GM18868 (cell line): ENCODE results near the gene TET3.

Experiments used
- ATAC-seq: cut with Tn5 transposase; IDR thresholded peaks from one replicate; pipeline ENCODE4 v1.9.1; 2021; ENCODE audit warnings: mild to moderate bottlenecking, moderate library complexity; ENCODE audit not compliant: unreplicated experiment

TET3 gene

DNA sequence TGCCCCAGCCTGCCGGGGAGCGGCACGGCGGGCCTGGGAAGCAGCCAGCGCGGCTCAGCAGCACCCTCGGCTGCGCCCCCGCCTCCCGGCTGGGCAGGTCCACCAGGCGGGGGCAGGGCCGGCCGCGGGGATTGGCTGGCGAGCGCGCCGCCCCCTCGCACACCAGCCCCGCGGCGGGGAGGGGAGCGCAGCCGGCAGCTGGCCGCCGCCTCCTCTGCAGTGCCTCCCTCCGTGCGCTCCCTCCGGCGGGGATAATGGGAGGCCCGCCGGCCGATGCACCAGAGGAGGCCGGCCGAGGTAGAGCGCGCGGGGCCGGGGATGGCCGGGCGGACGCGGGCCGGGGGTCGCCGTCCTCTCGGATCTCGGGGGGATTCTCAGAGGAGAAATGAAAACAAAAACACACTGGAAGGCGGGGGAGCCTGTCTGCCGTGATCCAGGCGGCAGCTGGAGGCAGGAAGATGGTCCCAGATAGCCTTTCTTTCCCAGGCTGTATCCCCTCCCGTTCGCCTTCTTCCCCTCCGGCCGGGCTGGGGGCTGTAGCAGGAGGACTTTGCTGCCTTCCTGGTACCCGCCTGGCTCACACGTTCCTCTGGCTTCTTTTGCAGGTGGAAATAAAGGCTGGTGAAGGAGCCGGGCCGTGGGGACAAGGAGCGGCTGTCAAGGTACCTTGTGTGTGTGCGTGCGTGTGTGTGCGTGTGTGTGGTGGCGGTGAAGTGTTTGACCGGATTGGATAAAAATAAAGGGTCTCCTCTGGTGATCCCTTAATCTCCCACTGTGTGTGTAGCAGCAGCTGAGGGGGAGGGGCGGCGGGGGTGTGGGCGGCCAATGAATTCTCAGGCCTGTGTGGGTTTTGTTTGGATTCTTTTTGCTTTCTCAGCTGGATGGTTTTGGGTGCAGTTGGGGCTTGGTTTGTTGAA is 18.1 kb downstream of the TET3 start:
- ATAC-seq: peak; percentile 85

DNA sequence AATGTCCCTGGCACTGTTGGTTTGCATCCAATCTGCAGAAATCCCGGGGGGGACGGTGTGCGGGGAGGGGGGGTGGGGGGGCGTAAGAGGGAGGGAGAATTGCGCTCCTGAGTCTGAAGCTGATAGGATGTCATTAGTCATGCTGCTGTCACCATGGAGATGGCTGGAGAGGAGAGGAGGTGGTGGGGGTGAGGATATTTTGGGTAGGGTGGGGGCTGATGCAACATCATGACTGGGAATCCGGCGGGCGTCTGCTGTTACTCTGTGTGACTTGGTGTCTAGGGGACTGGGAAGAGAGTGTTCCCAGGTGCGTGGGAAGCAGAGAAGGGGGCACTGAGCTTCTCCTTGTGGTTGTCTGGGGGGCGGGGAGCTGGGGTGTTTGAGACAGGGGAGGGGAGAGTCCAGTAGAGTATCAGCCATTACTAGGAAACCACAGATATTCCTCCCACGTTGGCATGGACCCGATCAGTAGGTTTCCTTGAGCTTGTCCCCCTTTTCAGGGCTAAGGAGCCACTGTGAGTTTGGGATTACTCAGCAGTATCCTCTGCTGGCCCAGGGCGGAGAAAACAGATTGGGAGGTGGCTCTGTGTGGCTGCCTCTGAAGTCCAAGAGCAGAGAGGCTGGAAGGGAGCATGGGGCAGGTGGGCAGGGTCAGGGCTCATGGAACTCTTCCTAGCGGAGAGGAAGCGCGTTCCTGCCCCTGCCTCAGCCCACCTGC is 18.9 kb downstream of the TET3 start:
- no peak for ATAC-seq

DNA sequence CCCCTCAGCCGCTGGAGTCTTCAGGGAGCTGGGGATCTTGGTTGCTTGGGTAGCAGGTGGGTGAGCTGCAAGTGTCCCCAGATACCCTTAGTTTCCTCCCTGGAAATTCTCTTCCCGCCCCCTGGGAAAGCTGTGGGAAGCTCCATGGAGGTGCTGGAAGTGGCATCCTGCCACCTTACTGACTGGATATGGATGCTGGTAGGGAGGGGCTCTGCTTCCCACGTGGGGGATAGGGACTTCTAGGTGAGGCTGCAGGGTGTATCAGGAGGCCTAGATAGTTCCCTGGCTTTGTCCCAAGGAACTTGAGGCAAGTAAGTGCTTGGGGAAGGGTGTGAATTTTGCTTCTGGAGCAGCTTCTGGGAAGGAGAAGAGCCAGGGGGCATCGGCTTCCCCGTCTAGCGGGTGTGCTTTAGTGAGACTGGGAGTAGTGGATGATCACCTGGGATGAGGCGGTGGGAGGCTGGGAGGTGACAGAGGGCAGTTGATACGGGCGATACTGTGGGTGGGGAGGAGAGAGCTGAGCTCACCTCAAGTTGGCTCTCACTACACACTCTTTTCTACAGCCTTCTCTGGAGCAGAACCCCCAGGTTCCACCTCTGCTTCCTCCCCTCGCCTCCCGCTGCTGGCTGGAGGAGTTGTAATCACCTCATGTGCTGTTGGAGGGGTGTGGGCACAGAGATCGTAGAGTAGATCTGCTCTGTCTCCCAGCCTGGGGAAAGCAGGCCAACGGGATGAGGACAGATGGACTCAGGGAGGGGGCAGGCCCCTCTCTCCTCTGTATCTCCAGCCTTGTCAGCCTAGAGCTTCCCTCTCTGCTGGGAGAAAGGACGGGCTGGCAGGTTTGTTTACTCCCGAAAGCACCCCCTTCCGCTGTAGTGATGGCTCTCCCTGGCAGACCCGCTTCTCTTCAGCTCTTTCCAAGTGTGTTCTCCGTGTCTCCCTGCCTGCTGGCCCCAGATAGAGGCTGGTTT is 19.8 kb downstream of the TET3 start:
- ATAC-seq: no peak

DNA sequence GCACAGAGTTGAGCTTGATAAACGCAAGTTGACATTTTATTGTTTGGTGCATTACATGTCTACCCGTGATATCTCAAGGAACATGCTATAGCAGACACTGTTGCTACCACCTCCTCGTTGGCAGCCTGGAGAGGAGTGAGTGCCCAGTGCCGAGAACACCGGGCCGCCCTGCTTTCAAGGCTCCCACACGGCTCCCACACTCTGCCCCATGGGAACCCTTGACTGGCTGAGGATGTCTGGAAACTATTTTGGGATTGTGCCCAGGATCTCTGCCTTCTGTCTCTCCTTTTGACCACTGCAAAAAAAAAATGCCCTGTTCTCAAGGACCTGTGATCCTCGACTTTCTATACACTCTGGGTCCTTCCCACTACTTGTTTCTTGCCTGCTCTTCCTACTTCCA is 21.1 kb downstream of the TET3 start:
- ATAC-seq: no peak

DNA sequence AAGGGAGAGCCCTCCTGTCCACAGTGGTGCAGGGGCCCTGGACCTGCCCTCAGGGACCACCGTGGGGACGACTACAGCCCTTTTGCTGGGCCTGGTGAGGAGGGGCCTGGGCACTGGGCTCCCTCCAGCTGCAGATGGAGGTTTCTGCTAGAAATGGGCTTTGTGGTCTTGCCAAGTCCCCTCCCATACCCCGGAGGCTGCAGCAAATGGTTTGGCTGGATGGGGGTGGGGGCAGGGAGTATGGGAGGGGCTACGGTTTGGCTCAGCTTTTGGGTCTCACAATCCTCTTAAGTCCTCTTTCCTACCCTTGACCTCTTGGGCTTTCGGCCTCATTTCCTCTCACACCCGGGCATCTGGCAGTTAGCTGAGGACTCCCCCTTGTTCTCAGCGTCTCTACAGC is 21.7 kb downstream of the TET3 start:
- ATAC-seq: no peak

DNA sequence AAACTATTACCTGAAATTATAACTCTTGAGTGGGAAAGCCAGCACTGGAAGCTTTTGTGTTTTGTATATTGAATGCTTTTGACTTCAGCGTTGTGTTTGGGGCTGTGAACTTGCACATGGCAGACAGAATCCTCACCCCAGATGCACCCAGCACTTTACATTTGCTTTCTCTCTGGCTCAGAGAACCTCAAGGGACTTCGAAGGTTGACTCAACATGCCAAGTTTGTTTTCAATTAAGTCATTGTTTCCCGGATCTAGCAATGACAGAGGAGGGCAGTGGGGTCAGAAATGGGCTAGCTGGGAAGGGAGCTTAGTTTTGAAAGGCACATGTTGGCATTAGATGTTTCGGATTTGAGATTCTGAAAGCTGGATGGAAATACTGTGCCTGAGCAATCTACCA is 22.4 kb downstream of the TET3 start:
- ATAC-seq: no peak

DNA sequence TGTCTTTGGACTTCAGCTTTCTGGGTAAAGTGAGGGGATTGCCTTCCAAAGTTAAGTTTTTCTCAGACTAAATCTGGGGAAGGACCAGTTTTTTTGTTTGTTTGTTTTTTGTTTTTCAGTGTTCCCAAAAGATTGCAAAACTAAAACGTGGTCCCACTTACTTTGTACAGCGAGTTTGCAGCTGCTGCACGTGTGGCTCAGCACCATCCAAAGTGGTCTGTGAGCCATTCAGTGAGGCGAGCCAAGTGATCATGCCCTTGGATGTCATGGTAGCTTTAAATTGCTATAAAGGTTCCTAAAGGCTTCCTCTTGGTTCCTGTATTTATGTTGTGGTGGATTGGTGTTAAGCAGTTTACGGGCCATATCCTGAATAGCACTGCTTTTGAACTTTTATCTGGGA is 23.0 kb downstream of the TET3 start:
- no peak for ATAC-seq

DNA sequence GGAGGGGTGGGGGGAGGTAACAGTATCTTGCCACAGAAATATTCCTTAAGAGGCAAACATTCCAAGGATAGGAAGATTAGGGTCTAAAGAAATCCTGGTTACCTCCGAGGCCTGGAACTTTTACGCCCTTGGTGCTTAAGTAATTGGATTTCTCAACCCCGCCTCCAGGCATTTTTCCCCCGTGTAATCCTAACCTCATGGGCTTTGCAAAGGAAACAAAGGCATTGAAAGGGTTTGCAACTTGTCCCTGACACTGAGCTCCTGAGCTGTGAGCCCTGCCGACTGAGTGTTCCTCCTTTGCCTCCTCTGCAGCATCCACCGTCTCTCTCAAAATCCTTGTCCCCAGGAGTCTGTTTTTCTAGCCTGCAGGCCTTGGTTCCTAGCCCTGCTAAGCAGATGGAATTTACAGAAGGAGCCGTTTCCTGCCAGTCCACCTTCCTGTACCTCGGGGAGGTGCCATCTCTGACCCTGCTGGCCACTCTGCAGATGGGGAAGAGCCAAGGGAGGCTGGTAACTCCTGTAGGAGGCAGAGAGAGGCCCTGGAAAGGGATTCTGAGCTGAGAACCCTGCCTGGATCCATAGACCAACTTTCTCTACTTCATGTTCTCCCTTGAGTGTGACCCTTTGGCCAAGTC is 24.2 kb downstream of the TET3 start:
- ATAC-seq: no peak

DNA sequence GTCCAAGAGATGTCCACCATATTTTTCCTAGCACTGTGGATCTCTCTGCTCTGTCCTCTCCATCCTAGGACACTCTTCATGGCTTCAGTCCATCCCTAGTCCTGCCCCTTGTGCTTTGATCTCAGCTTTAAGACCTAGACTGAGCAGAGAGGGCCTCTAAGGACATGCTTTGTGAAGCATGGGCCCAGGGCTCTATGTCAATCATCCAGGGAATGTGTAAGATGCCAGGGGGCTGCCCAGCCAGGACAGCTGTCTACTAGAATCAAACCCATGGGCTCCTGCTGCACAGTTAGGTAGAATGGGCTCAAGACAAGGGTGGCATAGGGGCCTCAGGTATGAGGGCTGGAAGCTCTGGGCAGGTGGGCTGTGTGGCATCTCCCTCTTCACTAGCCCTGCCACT is 24.9 kb downstream of the TET3 start:
- ATAC-seq: no peak

DNA sequence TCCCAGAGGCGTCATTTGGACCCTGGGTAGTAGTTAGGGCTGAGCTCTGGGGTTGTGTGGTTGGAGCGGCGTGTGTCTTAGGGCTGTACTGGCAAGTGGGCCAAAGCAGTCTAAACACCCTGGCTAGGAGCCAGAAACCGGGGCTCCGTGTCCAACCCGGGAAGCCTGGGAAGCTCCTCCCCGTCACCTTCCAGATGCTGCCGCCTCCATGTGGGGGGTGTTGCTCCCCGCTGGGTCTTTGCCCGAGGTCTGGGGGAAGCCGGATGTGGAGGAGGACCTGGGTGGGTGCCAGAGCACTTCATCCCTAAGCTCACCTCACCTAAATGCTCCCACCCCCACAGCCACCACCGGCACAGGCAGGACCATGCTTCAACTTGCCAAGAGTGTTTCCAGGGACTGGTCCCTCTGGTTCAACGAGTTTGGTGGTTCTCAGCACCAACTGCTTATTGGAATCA is 25.4 kb downstream of the TET3 start:
- no peak for ATAC-seq

DNA sequence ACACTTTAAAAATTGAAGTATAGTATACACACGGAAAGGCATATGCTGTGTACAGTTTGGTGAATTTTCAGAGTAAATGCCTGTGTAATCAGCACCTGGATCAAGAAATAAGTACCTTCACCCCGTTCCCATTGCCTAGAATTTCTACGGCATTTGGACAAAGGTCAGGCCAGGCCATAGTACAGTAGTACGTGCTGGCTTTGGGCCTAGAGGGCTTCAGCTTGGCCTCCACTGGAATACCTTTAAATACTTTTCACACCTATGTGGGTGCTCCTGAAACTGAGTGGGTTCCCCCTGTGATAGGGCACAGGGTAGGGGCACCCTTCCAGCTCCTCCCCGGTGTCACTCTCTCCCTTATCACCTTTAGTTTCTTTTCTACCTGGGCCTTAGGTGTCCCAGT is 26.5 kb downstream of the TET3 start:
- no peak for ATAC-seq

DNA sequence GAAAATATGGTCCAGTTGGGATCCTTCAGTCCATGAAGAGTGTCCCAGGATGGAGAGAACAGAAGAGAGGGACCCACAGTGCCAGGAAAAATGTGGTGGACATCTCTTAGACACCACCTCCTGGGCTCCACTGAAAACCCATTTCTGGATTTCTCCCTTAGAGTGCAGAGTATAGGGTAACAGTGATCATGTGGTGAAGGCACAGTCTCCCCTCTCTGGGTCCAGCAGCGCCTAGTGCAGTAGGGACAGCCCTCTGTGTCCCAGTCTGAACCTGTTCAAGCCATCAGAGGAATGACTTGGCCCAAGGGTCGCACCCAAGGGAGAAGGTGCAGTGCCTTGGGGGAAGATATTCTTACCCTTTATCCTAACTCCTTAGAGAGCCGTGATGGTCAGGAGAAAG is 30.1 kb downstream of the TET3 start:
- ATAC-seq: no peak

DNA sequence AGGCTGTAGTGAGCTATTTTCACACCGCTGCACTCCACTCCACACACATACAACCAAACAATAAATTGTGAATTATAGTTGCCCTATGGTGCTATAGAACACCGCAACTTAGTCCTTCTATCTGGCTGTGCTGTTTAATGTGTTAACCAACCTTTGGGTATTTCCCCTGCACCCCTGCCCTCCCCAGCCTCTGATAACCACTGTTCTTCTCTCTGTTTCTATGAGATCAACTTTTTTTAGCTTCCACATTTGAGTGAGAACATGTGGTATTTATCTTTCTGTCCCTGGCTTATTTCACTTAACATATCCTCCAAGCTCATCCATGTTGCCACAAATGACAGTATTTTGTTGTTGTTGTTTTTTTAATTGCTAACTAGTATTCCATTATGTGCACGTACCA is 32.5 kb downstream of the TET3 start:
- ATAC-seq: peak; percentile 77

DNA sequence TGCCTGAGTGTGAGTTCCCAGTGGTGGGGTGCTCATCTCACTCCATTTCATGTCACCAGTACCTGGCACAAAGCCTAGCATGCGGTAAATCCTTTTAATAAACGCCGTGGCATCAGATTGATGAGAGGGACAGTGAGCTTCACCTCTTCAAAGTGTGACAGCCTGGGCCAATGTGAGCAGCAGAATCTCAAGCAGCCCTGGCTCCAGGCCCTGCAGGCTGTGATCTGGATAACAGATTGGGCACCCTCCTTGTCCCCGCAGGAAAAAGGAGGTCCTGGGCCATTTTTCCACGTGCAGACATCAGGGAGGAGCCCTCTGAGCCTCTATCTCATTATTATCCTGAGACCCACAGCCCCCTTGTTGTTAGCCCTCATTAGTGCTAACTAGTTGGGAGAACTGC is 34.8 kb downstream of the TET3 start:
- ATAC-seq: no peak

DNA sequence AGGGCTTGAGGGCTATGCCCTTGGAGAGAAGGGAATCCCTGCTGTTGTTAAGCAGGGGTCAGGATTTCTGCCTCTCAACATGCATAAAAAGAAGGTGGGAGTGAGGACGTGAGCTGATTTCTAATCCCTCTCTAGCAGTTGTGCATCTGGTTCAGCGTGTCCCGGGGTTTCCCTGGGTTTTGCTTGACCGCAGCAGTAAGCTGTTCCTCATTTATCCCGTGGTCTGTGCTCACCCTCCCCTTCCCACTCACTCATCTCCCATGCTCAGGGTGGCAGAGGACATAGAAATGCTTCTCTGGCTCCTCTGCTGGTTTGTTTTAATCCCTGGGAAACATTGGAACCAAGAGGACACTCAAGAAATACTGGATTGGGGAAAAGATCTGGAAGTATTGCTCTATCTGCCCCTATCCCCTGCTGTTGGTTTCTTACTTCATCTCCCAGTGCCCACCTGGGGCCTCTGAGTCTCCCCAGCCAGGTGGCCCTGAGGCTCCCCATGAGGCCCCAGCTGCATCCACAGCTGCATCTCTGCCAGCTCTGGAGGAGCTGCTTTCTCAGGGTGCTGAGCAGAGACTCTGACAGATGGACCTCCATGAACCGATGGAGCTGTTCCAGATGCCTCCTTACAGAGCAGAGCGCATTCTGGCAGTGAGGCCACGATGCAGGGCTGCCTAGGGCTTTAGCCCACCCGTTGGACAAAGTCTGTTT is 36.1 kb downstream of the TET3 start:
- peak; percentile 47 for ATAC-seq

DNA sequence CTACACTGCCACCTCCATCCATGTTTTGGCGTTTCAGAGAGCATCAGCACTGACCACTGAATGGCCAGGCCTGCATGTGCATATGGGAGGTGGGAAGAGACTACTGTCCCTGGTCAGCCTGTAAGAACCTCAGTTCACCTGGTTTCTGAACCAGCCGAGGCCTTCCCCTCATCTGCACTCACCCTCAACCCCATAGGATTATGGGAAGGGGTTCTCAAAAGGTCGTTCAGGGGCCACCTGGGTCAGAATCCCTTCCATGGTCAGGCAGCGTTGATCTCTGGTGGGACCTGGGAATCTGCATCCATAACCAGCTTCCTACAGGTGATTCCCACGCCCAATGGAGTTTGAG is 36.7 kb downstream of the TET3 start:
- ATAC-seq: no peak

DNA sequence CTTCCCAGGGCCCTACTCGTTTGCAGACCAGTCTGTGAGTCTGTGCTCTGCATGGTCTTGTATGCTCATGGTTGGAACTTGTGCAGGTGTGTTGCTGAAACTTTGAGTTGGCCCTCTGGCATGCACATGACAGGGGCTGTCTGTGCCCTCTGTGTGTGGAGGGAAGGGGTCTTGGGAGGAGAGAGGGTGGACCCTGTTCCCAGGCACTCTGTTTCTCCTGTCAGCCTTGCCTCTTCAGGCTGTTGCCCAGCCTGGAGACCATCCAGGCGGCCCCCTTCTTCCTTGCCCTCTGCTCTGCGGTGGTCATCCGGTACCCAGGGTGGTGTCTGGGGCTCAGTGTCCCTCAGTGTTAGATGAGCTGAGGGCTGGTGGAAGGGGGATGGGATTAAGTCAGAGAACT is 39.5 kb downstream of the TET3 start:
- no peak for ATAC-seq

DNA sequence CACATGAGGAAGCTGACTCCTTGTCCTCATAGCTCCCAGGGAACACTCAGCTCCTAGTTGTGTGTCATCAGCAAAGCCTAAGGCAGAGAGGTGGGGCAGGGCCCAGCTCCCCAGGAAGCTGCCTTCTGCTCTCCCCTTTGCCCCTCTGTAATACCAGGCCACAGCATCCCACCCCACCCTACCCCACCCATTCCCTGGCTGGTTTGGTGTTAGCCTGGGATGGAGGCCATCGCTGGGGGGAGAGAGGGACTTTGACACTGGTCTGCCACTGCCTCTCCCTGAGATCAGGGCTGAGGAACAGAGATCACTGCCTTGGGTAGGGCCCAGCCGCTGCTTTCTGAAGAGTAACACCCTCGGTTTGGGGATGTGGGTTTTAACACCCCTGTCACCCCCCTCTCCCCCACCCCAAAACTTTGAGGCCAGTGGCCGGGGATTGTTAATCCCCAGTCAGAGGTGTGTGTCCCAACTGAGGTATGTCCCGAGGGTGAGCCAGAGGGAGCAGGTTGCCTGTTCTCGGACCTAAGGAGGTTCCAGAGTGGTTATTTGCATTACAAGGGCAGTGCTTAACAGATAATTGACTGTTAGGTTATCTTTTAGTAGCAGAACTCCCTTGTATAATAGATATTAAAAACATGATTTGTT is 41.4 kb downstream of the TET3 start:
- ATAC-seq: no peak

DNA sequence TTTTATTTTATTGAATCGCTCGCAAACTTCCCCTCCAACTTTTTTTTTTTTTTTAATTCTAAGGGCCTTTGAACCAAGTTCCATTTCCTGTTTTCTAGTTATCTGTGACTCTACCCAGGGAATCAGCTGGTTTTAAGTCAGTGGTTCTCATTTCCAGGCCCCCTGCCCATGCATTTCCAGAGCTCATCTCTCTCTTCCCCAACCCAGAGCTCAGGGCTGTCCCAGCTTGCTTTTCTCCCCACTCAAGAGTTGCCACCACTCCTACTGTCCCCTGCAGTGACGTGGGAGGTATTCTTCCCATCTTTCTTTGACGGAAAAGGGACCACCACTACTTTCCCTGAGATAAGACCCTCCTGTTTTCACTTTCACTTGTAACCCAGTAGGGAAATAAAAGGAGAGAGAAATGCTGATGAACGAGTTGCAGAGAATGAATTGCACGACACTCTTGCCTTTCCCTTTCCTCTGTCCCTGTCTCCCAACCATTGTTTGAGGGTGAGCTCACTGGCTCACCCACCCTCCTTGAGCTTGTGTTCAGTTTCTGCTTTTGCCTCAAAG is 42.1 kb downstream of the TET3 start:
- ATAC-seq: no peak
